ENCODE results near the gene CD86.
A peak's percentile ranks its signal among the peaks of the same experiment; 100 is the strongest.

CD86 gene, protein sequence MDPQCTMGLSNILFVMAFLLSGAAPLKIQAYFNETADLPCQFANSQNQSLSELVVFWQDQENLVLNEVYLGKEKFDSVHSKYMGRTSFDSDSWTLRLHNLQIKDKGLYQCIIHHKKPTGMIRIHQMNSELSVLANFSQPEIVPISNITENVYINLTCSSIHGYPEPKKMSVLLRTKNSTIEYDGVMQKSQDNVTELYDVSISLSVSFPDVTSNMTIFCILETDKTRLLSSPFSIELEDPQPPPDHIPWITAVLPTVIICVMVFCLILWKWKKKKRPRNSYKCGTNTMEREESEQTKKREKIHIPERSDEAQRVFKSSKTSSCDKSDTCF

DNA sequence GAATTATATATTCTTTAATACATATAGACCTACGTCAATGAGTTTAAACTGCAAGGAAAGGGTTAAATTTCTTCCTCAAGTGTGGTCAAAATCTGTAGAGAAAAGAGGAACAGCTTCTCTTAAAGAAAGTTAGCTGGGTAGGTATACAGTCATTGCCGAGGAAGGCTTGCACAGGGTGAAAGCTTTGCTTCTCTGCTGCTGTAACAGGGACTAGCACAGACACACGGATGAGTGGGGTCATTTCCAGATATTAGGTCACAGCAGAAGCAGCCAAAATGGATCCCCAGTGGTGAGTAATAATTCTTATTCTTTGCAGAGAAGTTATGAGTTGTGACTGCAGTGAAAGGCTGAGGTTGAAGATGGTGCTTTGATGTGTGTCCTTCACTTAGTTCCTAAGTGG lies at the start of gene CD86:
TSS of gene CD86 (plus strand) at position 148 of the 400 bp plus-strand sequence. CDS start at position 276, 128 bp downstream.
- no peaks in the 10 kb centered on the region for H3K36me3 Mint-ChIP-seq
- DNase-seq (ENCODE audit: low spot score in 2 of 2) = no peak
- H3K4me1 Mint-ChIP-seq = no peaks in the 10 kb centered on the region
- no peaks in the 10 kb centered on the region for H3K9me3 Mint-ChIP-seq
- H3K27ac Mint-ChIP-seq = no peak within 1 kb of the TSS
- peak; percentile 90 for ATAC-seq
- no peak within 1 kb of the TSS for H3K4me3 Mint-ChIP-seq

GRCh38 chr3:122006267-122006666 lies 48.9 kb upstream of the CD86 start:
- Mint-ChIP-seq H3K4me1 (peaks cover 28% of the 10 kb centered on the region), H3K4me3 (no peak overlapping the region), H3K9me3 (no peaks in the 10 kb centered on the region), H3K27ac (no peak overlapping the region), H3K36me3 (no peaks in the 10 kb centered on the region)
- peak in 1 of 2 donors; percentile 42 for DNase-seq (ENCODE audit: low spot score in 2 of 2)
- no peak for ATAC-seq

GRCh38 chr3:122008166-122008565 lies 47.0 kb upstream of the CD86 start:
- Mint-ChIP-seq H3K4me3 (no peak overlapping the region), H3K9me3 (no peaks in the 10 kb centered on the region), H3K27ac (no peak overlapping the region), H3K4me1 (peaks cover 27% of the 10 kb centered on the region), H3K36me3 (no peaks in the 10 kb centered on the region)
- DNase-seq (ENCODE audit: low spot score in 2 of 2) (no peak), ATAC-seq (no peak)

- Mint-ChIP-seq H3K36me3 (no peaks in the 10 kb centered on the region), H3K27ac (no peak overlapping the region), H3K4me3 (no peak overlapping the region), H3K9me3 (no peaks in the 10 kb centered on the region), H3K4me1 (peaks cover 12% of the 10 kb centered on the region)
- DNase-seq (ENCODE audit: low spot score in 2 of 2) (no peak), ATAC-seq (no peak)
Observed at GRCh38 chr3:122010506-122010905, 44.7 kb upstream of the CD86 start.

DNA sequence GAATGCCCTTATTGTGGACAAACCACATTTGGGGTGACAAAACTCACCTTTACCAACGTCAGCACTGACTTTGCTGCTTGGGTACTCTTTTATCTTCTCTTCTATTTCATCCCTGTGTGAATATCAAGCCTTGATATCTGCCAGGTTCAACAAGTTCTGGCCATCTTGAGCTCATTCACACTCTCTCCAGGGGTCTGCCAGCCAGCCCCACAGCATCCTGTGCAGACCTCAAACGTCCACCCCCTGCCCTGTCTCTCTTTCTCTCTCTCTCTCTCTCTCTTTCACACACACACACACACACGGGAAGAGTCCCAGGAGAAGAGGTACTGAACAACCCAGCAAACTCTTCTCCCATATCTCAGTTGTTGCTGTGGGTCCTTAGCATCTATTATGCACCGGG lies 43.8 kb upstream of the CD86 start:
- ATAC-seq = no peak
- Mint-ChIP-seq H3K9me3 (no peaks in the 10 kb centered on the region), H3K4me3 (no peak overlapping the region), H3K36me3 (no peaks in the 10 kb centered on the region), H3K4me1 (peaks cover 12% of the 10 kb centered on the region), H3K27ac (no peak overlapping the region)
- DNase-seq (ENCODE audit: low spot score in 2 of 2) = no peak

DNA sequence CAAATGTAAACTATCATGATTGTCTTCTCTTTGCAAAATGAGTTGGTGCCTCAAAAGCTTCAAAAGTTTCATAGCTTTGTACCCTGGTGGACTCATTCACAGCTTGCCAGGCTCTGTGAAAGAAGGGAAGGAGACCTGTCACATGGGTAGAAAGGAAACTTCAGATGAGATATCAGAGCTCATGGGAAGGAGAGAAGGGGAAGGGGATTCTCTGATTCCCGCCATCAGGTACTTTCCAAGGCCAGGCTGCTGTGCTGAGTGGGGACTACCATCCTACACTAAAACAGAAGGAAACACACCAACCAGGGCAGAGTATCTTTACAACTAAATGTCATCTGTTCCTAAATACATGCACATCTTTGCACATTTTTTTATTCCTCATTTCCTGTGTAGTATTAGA lies 42.3 kb upstream of the CD86 start:
- ATAC-seq (no peak), DNase-seq (ENCODE audit: low spot score in 2 of 2) (no peak)
- Mint-ChIP-seq H3K9me3 (no peaks in the 10 kb centered on the region), H3K4me3 (no peak overlapping the region), H3K36me3 (no peaks in the 10 kb centered on the region), H3K4me1 (peaks cover 12% of the 10 kb centered on the region), H3K27ac (no peak overlapping the region)

GRCh38 chr3:122013448-122013925 lies 41.7 kb upstream of the CD86 start:
- no peak overlapping the region for H3K27ac Mint-ChIP-seq
- no peaks in the 10 kb centered on the region for H3K36me3 Mint-ChIP-seq

DNA sequence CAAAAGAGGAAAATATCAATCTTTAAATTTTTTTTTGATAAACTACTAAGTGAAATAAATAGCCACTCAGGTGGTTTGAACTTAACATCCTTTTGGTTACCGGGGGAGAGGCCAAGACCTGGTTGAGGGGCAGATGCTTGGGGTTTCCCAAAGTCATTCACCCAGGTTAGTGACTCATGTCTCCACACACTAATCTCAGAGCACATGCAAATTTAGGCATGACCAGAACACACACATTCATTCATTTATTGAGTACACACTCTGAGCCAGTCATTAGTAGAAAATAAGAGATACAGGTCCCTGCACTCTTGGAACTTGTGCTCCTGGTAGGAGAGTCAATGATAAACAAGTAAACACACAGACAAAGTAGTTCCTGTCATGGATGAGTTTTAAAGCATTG lies 40.4 kb upstream of the CD86 start:
- DNase-seq (ENCODE audit: low spot score in 2 of 2) (peak in 1 of 2 donors; percentile 51), ATAC-seq (peak; percentile 99)
- H3K4me1 Mint-ChIP-seq = peaks cover 10% of the 10 kb centered on the region
- no peaks in the 10 kb centered on the region for H3K9me3 Mint-ChIP-seq
- H3K36me3 Mint-ChIP-seq = no peaks in the 10 kb centered on the region
- no peak overlapping the region for H3K4me3 Mint-ChIP-seq
- H3K27ac Mint-ChIP-seq = no peak overlapping the region

More at GRCh38 chr3:122013448-122013925, 41.7 kb upstream of the CD86 start:
- Mint-ChIP-seq H3K9me3 (no peaks in the 10 kb centered on the region), H3K4me3 (no peak overlapping the region), H3K4me1 (peaks cover 12% of the 10 kb centered on the region)
- DNase-seq (ENCODE audit: low spot score in 2 of 2) = peak in 1 of 2 donors; percentile 30
- no peak for ATAC-seq

DNA sequence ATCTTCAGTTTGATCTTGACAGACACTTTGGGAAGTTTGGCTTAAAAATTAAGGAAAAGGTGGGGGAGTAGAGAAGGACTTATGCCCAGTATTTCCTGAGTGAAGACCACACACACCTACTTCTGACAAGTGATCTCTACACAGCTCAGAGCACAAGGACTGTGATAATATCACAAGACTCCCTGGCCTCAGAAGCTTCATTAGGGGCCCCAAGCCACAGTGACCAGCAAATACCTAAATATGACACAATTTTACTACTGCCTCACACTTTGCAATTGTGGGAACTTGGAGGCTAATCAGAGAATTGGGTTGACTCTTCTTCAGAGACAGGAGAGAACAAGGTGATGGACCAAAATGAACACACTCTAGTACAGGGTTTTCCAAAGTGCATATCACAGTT lies 35.7 kb upstream of the CD86 start:
- H3K4me1 Mint-ChIP-seq = peaks cover 6% of the 10 kb centered on the region

GRCh38 chr3:122021037-122021436 lies 34.1 kb upstream of the CD86 start:
- ATAC-seq (no peak), DNase-seq (ENCODE audit: low spot score in 2 of 2) (no peak)
- no peaks in the 10 kb centered on the region for H3K9me3 Mint-ChIP-seq
- H3K4me3 Mint-ChIP-seq = peak overlapping the region; percentile 0
- peaks cover 6% of the 10 kb centered on the region for H3K4me1 Mint-ChIP-seq
- no peaks in the 10 kb centered on the region for H3K36me3 Mint-ChIP-seq
- H3K27ac Mint-ChIP-seq = no peak overlapping the region

More for the DNA sequence above, 35.7 kb upstream of the CD86 start:
- Mint-ChIP-seq H3K27ac (no peak overlapping the region), H3K36me3 (no peaks in the 10 kb centered on the region), H3K4me3 (no peak overlapping the region), H3K9me3 (no peaks in the 10 kb centered on the region)
- DNase-seq (ENCODE audit: low spot score in 2 of 2) = no peak
- no peak for ATAC-seq

- peak in 1 of 2 donors; percentile 46 for DNase-seq (ENCODE audit: low spot score in 2 of 2)
- Mint-ChIP-seq H3K27ac (no peak within 1 kb of the TSS), H3K4me3 (peak within 1 kb of the TSS; percentile 57), H3K9me3 (no peaks in the 10 kb centered on the region), H3K36me3 (no peaks in the 10 kb centered on the region), H3K4me1 (peaks cover 6% of the 10 kb centered on the region)
- peak; percentile 54 for ATAC-seq
Observed at GRCh38 chr3:122021811-122022401, 33.3 kb upstream of the CD86 start, which contains the start of gene ILDR1. Gene ILDR1, minus strand, starts transcription at chr3:122022247. Its CDS starts 170 bp downstream, at chr3:122022077.

DNA sequence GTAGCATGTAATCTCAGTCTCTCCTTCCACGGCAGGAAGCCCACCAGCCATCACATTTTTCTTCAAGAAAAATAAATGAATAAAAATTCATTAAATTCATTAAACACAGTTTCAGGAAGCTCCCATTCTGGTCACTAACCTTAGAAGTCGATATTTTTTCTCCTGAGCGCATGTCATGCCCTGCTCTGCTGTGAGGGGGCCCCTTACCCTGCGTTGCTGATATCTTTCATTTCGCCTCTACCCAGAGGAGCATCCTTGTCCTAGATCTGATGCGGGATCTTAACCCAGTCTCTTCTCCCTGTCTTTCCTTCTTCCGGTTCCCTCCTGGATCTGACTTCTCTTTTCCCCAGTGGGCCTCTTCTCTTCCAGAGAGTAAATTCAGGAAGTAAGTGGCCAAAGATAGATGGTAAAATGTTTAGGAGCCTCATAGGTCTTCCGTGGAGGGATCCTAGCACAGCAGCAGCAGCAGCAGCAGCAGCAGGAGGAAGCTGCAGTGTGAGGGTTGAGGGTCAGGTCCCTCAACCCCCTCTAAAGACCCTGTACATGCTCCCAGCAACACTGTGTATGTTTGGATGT lies 31.7 kb upstream of the CD86 start:
- DNase-seq (ENCODE audit: low spot score in 2 of 2) = no peak
- H3K27ac Mint-ChIP-seq = no peak overlapping the region
- no peak for ATAC-seq
- no peaks in the 10 kb centered on the region for H3K36me3 Mint-ChIP-seq
- H3K4me1 Mint-ChIP-seq = peaks cover 6% of the 10 kb centered on the region
- no peaks in the 10 kb centered on the region for H3K9me3 Mint-ChIP-seq
- H3K4me3 Mint-ChIP-seq = no peak overlapping the region

- DNase-seq (ENCODE audit: low spot score in 2 of 2) (no peak), ATAC-seq (no peak)
- Mint-ChIP-seq H3K27ac (no peak overlapping the region), H3K36me3 (no peaks in the 10 kb centered on the region), H3K4me1 (peaks cover 6% of the 10 kb centered on the region), H3K9me3 (no peaks in the 10 kb centered on the region), H3K4me3 (no peak overlapping the region)
Observed at GRCh38 chr3:122024800-122025199, 30.4 kb upstream of the CD86 start.

DNA sequence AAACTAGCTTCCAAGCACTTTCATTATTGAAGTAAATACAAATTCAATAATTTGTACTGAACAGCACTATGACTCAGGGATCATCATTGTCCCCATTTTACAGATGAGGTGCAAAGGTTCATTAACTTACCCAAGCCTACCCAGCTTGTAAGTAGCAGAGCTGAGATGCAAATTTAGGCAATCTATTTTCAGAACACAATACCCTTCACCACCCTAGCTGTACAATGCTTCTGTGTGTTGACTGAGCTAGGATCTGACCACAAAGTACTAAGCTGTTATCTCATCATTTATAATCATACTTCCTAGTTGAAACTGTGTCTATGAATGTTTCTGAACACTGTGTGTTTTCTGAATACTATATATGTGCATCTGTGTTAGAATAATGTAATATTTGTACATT lies 29.9 kb upstream of the CD86 start:
- no peaks in the 10 kb centered on the region for H3K36me3 Mint-ChIP-seq
- peaks cover 10% of the 10 kb centered on the region for H3K4me1 Mint-ChIP-seq
- no peak overlapping the region for H3K27ac Mint-ChIP-seq
- no peaks in the 10 kb centered on the region for H3K9me3 Mint-ChIP-seq
- ATAC-seq (peak; percentile 50), DNase-seq (ENCODE audit: low spot score in 2 of 2) (no peak)
- no peak overlapping the region for H3K4me3 Mint-ChIP-seq

DNA sequence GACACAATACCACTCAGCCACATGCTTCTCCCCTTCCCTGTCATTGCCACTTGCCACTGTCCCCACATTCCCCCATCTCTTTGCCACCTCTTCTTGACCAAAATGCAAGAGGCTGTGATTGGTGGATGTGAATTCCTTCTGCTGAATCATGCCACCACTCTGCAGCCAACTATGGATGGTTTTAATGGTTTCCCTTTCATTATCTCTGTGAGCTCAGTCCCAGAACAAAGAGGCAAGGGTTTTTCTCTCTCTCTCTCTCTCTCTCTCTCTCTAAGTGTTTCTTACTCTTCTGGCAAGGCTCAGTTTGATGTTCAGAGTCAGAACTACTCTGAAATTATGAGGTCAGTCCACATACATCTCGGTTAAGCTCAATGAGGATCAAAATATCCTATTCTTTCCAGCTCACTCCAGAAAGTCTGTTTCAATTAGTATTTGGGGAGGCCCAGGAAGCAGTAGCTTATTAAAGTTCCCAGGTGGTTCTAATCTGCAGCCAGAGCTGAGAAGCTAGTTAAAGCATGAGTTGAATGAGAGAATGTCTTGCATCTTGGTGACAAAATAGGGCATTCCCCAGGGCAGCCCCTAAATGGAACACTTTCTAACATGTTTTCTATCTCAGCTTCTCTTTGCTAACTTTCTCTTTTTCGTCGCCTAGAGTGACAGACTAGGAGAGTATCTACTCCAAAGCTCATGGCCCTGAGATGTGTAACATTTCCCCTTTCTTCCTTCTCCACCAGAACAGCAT lies 24.6 kb upstream of the CD86 start:
- Mint-ChIP-seq H3K27ac (peak overlapping the region; percentile 82), H3K4me3 (peak overlapping the region; percentile 32), H3K9me3 (peaks cover 2% of the 10 kb centered on the region), H3K36me3 (no peaks in the 10 kb centered on the region), H3K4me1 (peaks cover 13% of the 10 kb centered on the region)
- peak in 1 of 2 donors; percentile 55 for DNase-seq (ENCODE audit: low spot score in 2 of 2)
- ATAC-seq = peak; percentile 90
